GM20431 (cell line): Measurements from ENCODE around the gene BICRAL.
"Not testable (repeated sequence)": the region's sequence is repeated elsewhere in the genome, so short reads cannot be mapped to it uniquely, and the experiment has no call there.

Source experiments
- in situ Hi-C: fragments of 300-500 bp; cut with MseI, MboI; formaldehyde crosslinking; loops from one replicate; pipeline ENCODE4 v1.15.0; 2020; ENCODE audit warnings: low sequenced_read_pairs; ENCODE audit not compliant: unreplicated experiment

Gene BICRAL

DNA sequence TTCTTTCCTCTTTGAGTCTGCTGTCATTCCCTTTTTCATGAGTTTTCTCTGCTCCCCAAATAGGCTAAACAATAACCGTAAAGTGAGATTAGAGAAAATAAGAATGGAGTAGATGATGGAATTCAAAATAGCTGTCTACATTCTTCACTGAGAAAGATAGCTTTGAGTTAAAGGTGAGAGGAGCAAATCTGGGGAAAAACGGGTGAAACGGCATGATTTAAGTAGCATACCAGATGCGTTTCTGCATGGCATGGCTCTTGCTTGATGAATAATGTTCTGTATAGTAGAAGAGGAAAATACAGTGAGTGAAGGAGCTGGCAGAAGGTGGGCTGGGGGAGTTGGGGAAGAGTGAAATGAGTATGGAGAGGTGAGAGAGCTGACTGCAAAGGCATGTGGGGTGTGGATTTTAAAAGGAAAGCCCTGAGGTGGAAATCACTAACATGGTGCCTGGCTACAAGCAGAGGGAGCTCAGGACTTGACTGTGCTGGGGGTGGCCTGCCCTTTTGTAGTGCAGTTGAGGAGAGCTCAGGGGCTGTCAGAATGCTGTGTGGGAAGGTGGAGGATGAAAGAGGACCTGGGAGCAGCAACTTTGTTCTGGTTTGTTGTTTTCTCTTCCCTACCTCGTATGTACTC lies 8.8 kb downstream of the BICRAL start:
- in situ Hi-C loops, result no loop called here

DNA sequence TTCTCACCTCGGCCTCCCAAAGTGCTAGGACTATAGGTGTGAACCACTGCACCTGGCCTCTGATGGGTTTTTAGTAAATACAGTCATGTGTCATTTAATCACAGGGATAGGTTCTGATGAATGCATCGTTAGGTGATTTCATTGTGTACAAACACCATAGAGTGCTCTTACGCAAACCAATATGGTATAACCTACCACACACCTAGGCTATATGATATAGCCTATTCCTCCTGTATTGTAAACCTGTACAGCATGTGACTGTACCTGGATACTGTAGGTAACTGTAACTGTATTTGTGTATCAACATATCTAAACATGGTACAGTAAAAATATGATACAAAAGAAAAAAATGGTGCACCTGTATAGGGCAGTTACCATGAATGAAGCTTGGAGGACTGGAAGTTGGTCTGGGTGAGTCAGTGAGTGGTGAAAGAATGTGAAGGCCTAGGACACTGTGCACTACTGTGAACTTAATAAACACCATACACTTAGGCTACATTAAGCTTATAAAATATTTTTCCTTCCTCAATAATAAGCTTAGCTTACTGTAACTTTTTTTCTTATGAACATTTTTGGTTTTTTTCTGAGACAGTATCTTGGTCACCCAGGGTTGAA lies 10.0 kb downstream of the BICRAL start:
- in situ Hi-C loops, result no loop called here

DNA sequence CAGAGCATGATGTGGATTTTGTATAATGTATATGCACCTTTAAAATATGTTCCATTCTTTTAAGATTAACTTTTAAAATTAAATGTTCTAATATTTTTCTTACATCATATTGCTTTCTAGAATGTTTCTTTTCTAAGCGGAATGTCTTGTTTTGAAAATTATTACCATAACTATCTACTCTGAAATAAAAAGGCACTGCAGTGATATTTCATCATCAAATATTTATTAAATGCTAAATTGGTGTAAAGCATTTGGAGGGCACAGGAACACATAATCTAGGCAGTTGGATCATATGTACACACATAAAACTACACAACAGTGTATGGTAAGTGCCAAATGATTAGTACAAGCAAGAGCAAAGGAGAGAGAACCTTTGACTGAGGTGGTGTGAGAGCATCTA lies 13.8 kb downstream of the BICRAL start:
- in situ Hi-C loops, result no loop called here

DNA sequence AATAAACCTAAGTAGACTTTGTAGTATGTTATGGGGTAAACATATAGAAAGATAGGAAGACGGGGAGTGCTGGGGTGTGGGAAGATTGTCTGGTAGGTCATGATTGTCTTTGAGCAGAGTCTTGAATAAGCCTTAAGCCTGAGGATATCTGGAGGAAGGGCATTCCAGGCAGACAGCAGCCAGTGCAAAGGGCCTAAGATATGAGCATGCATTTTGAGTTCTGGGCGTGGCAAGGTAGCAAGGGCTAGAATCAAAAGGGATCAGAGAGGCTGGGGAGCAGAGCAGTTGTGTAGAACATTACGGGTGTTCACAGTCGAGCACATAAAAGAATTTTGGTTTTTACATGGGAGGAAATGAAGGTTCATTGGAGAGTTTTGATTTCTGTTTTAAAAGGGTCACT lies 14.3 kb downstream of the BICRAL start:
- in situ Hi-C loops, result no loop called here

DNA sequence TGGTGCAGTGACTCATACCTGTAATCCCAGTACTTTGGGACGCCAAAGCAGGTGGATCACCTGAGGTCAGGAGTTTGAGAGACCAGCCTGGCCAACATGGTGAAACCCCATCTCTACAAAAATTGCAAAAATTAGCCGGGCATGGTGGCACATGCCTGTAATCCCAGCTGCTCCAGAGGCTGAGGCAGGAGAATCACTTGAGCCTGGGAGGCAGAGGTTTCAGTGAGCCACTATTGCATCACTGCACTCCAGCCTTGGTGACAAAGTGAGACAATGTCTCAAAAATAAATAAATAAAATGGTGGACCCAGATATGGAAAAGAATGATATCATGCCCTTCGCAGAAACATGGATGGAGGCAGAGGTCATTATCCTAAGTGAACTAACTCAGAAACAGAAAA lies 15.8 kb downstream of the BICRAL start:
- in situ Hi-C loops, result not testable (repeated sequence)

DNA sequence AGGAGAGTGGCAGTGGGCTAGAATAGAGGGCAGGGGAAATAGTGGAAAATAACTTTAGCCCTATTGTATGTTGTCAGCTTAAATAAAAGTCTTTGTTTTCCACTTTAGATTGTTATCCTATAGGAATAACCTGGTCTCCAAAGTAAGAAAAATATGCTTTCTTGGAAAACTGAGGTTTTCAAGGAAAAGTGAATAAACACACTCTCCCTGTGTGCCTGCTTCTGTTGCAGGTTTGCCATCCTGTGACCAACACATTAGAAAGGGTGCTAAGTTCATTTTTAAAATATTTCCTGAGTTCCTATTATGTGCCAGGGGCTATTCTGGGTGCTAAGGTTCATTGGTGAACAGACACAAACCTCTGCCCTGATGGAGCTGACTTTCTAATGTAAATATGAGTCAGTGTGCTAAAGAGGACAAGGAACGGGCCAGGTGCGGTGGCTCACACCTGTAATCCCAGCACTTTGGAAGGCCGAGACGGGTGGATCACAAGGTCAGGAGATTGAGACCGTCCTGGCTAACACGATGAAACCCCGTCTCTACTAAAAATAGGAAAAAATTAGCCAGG lies 23.5 kb downstream of the BICRAL start:
- in situ Hi-C loops, result no loop called here

DNA sequence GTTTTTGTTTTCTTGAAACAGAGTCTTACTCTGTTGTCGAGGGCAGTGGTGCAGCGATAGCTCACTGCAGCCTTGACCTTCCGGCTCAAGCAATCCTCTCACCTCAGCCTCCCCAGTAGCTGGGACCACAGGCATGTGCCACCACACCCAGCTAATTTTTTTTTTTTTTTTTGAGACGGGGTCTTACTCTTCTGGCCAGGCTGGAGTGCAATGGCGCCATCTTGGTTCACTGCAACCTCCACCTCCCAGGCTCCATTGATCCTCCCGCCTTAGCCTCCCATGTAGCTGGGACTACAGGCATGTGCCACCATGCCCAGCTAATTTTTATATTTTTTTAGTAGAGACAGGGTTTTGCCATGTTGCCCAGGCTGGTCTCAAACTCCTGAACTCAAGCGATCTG lies 24.5 kb downstream of the BICRAL start:
- in situ Hi-C loops, result not testable (repeated sequence)

DNA sequence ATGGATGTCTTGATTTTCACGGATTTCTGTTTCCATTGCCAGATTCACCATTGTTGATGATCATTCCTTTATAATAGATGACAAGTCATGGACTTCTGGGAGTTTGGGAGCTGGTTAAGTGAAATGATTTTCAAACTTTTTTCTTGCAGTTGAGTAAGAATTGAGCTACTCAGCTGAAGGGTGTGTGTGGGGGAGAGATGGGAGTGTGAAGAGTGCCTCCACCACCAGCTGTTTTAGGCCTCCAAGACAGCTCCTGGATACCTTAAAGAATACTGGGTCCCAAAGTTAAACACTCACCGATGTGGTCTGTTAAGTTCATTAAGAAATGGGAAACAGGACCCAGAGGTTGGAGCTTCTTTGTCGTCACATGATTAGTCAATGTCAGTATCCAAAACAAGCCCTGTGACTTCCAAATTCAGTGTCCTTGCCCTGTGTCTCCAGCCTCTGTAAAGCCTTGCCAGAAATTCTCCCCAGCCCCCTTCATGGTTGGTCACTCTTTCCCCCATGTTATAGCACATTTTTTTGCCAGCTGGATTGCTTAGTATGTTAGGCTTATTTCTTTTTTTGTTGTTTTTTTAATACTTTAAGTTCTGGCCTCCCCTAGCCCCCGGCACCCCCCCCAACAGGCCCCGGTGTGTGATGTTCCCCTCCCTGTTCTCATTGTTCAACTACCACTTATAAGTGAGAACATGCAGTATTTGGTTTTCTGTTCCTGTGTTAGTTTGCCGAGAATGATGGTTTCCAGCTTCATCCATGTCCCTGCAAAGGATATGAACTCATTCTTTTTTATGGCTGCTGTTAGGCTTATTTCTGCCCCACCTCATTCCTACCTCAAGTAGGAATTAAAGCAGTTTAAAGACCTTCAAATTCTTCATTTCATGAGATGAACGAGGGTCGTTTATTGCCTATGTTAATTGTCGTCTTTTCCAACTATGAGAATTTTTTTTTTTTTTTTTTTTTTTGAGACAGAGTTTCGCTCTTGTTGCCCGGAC lies 26.9 kb downstream of the BICRAL start:
- in situ Hi-C loops, result no loop called here

DNA sequence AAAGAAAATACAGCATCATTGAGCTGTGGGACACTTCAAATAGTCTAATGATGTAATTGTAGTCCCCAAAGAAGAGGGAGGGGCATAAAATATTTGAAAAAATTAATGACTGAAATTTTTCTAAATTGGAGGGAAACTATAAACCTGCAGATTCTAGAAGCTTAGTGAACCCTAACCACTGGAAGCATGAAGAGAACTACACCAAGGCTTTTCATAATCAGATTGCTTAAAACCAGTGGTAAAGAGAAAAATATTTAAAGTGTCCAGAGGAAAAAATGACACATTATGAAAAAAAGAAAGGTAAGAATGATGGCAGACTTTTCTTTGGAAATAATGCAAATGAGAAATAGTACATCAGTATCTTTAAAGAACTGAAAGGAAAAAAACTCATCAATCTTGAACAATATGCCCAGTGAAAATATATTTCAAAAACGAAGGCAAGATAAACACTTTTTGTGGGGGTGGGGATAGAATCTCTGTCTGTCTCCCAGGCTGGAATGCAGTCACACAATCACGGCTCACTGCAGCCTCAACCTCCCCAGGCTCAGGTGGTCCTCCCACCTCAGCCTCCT lies 31.3 kb downstream of the BICRAL start:
- in situ Hi-C loops, result no loop called here

DNA sequence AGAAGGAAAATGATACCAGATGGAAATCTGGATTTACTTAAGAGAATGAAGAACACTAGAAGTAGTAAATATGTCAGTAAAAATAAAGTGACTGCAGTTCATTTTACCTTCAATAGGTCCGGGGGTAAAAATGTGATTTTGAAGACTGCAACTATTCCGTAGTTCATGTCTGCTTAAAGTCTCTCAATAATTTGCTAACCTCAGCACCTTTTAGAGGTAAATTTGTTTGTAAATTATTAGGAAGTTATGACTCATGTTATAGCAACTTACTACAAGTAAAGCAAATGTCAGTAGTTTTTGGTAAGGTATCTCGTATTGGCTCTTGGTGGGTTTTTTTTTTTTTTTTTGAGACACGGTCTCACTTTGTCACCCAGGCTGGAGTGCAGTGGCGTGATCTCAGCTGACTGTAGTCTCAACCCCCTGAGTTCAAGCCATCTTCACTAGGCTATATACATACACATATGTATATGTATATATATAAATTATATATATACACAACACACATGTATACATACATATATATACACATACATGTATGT lies 32.1 kb downstream of the BICRAL start:
- in situ Hi-C loops, result no loop called here

DNA sequence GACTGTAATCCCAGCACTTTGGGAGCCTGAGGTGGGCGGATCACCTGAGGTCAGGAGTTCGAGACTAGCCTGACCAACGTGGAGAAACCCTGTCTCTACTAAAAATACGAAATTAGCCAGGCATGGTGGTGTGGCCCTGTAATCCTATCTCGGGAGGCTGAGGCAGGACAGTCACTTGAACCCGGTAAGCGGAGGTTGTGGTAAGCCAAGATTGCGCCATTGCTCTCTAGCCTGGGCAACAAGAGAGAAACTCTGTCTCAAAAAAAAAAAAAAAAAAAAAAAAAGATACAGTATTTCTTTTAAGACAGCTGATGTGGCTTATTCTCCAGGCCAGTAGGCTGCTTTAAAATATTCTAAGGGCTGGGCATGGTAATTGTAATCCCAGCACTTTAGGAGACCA lies 33.9 kb downstream of the BICRAL start:
- in situ Hi-C loops, result not testable (repeated sequence)

DNA sequence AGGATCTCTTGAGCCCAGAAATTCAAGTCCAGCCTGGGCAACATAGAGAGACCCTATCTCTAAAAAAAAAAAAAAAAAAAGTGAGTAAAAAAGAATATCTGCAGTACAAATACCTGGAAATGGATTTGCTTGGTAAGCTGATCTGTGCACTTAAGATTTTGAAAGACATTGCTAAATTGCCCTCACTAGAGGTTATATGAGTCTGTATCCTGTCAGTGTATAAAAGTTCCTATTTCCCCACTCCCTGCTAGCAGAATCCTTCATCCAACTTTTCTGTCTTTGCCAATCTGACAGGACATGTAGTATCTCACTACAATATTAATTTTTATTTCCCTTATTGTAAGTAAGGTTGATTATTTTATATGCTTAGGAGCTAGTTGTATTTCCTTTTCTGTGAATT lies 36.1 kb downstream of the BICRAL start:
- in situ Hi-C loops, result no loop called here

DNA sequence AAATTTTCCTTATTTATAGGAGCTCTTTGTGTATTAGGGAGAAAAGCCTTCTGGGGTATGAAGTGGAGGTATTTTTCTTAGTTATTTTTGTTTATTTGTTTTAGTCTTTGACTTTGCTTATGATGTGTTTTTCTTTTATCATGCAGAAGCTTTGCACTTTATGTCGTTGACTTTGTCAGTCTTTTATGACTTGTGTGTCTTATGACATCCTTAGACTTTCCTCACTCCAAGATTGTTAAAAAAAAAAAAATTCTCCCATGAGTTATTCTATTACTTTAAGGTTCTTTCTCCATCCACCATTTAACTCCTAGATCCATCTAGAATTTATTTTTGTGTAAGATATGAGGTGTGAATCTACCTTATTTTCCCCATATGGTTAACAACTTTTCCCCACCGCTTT lies 36.6 kb downstream of the BICRAL start:
- in situ Hi-C loops, result no loop called here

DNA sequence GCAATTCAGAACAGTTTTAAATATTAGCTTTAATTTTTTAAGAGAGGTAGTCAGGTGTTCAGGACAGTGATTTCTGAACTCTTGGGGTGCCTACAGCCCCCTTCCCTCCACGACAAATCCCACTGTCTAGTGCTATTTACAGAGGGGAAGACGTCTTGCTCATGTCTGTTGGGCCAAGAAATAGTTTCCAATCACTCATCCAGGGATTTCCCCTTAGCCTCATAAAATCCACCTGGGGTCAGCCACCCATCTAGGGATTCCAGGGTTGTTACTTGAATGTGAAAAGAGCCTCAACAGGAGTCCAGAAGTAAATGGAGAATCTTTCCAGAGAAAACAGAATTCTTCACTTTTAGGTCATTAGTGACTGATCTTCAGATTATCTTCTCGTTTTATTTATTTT lies 37.0 kb downstream of the BICRAL start:
- in situ Hi-C loops, result no loop called here

DNA sequence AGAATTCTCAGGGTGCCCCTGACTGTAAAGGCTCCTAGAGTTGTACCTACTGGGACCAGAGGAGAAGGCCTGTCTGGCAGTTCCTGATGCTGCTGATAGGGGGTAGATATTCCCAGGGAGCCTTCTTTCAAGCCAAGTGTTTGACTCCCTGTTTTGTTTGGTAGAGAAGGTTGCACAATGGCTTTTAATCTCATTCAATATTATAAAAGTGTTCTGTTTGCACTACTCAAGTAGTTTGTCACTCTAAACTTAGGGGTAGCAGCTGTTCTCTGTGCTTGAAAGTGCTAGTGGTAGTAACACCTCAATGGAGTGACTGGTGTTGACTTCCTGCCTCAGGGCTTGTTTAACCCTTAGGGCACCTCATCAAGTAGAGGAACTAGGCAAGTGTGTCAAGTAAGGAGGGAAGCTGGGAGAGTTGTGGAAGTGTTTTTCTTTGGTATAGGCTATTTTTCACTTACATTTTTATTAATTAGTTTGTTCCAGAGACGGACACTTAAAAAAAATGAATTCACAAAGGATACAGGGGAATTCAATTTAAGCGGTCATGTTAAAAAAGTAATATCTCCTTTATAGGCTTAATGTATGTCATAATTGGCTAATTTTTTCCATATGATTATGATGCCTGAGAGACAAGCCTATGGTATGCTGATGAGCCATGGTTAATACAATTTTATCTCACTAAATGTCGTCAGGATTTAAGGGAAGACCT lies 38.1 kb downstream of the BICRAL start:
- in situ Hi-C loops, result no loop called here

DNA sequence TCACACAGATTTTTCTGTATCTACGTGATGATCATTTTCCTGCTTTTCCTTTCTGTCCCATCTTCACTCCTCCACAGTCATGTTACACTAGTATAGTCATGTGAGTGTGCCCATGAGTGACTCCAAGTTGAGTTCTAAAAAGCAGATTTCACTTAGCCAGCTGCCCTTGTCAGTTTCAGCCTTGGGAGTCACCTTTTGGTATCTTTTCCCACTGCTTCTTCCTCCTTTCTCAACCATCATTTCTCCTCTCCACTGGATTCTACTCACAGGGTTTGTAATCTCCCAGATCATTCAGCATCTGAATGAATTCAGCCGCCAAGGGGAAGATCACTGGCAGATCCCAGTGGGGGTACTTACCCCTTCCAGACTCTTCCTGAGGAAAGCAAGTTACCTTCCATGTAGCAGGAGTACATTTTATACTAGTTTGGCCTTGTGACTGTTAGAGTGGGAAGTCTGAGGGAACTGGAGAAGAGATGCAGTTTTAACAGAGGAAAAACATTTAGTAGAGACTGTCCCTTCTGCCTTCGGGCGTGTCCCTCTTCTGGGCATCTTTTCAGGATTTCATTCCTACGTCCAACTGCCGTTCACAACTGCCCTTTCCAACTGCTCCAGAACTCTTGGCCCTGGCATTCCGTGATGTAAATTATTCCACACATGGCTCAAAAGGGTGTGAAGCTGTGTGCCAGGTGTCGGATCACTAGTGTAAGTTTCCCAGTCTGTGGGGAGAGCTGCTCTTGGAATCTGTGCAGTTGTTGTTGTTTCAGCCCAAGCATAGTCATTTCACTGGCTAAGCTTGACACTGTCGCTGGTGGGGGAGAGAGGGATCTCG lies 38.9 kb downstream of the BICRAL start:
- in situ Hi-C loops, result no loop called here

DNA sequence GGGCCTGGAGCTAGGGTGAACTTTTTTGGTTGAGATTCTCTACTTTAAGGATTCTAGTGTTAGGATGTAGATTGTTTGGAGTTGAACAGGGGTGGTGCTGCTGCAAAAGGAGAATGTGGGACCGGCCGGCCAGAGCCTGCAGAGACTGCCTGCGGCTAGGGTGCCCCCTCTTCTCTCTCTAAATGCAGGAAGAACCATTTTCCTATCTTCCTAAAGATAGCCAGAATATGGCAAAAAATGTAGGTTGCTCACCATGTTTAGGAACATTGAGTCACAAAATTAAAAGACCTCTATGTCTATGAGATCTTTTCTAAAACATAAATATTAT lies 39.5 kb downstream of the BICRAL start:
- in situ Hi-C loops, result no loop called here

DNA sequence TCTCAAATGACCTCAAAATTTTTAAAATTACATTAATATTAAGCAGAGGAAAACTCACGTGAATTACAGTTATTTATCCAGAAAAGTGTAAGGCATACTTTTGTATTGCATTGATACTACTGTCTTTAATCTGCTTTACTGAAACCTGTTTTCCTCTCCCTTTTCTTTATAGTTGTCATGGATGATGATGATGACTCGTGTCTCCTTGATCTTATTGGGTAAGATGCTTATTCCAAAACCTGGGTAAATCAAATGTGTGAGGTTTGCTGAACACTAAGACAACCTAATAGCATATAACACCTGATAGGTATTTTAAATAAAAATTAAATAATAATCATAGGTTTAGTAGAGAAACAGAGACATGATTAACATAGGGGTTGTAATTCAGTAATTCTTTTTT lies 40.0 kb downstream of the BICRAL start:
- in situ Hi-C loops, result no loop called here

DNA sequence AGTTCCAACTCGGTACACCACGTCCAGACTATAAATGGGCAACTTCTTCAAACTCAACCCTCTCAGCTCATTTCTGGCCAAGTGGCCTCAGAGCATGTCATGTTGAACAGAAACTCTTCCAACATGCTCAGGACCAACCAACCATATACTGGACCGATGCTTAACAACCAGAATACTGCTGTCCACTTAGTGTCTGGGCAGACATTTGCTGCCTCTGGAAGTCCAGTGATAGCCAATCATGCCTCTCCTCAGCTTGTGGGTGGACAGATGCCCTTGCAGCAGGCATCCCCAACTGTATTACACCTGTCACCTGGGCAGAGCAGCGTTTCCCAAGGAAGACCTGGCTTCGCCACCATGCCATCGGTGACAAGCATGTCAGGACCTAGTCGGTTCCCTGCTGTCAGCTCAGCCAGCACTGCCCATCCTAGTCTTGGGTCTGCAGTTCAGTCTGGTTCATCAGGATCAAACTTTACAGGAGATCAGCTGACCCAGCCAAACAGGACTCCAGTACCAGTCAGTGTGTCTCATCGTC lies 47.8 kb downstream of the BICRAL start:
- in situ Hi-C loops, result no loop called here
